ENCODE measurements around the gene ZNF611.
"Not testable (repeated sequence)": the region's sequence is repeated elsewhere in the genome, so short reads cannot be mapped to it uniquely, and the experiment has no call there.

ZNF611 gene

DNA sequence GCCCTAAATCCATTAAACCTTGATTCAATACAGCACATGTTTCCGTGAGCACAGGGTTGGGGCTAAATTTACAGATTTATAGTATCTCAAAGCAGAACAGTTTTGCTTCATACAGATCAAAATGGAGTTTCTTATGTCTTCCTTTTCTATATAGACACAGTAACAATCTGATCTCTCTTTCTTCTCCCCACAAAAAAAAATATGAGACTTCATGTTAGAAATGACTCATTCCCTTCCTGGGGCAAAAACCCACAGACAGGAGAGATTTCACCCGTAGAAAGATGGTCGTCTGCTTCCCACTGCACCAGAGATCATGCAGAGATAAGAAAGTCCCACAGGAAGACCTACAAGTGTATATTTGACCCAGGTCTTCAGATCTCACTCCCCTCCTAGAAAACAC, 7.7 kb upstream of the ZNF611 start:
- H3K4me3 ChIP-seq (replicated peaks in 1 of 2; ENCODE audit: low read depth in 2 of 2, low read length in 2 of 2) = no peak overlapping the region
- TF ChIP-seq, protein P1, sequence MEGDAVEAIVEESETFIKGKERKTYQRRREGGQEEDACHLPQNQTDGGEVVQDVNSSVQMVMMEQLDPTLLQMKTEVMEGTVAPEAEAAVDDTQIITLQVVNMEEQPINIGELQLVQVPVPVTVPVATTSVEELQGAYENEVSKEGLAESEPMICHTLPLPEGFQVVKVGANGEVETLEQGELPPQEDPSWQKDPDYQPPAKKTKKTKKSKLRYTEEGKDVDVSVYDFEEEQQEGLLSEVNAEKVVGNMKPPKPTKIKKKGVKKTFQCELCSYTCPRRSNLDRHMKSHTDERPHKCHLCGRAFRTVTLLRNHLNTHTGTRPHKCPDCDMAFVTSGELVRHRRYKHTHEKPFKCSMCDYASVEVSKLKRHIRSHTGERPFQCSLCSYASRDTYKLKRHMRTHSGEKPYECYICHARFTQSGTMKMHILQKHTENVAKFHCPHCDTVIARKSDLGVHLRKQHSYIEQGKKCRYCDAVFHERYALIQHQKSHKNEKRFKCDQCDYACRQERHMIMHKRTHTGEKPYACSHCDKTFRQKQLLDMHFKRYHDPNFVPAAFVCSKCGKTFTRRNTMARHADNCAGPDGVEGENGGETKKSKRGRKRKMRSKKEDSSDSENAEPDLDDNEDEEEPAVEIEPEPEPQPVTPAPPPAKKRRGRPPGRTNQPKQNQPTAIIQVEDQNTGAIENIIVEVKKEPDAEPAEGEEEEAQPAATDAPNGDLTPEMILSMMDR (IDR thresholded peaks at IDR 0.05; ENCODE audit: low read depth, low read length) = no peak
- no peak for DNase-seq (ENCODE audit: low read depth in 2 of 2)

DNA sequence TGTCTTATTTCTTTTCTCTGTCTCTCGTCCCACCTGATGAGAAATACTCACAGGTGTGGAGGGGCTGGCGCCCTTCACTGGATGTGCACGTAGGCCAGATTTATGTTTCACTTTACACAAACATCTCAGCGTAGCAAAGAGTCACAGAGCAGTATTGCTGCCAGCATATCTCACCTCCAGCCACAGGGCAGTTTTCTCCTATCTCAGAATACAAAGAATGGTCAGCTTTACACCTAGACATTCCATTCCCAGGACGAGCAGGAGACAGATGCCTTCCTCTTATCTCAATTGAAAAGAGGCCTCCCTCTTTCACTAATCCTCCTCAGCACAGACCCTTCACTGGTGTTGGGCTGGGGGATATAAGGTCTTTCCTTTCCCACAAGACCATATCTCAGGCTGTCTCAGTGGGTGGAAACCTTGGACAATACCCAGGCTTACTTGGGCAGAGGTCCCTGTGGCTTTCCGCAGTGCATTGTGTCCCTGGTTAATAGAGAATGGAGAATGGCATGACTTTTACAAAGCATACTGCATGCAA, 7.2 kb upstream of the ZNF611 start:
- no peak overlapping the region for H3K4me3 ChIP-seq (replicated peaks in 1 of 2; ENCODE audit: low read depth in 2 of 2, low read length in 2 of 2)
- TF ChIP-seq, protein P1 (IDR thresholded peaks at IDR 0.05; ENCODE audit: low read depth, low read length) = no peak
- no peak for DNase-seq (ENCODE audit: low read depth in 2 of 2)

DNA sequence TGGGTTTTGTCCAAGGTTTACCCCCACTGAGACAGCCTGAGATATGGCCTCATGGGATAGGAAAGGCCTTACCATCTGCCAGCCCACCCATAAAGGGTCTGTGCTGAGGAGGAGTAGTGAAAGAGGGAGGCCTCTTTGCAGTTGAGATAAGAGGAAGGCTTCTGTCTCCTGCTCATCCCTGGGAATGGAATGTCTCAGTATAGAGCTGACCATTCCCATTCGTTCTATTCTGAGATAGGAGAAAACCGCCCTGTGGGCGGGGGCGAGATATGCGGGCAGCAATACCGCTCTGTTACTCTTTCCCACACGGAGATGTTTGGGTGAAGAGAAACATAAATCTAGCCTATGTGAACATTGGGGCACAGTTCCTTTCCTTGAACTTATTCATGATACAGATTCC, 6.5 kb upstream of the ZNF611 start:
- not testable (repeated sequence) for H3K4me3 ChIP-seq (replicated peaks in 1 of 2; ENCODE audit: low read depth in 2 of 2, low read length in 2 of 2); DNase-seq (ENCODE audit: low read depth in 2 of 2)

DNA sequence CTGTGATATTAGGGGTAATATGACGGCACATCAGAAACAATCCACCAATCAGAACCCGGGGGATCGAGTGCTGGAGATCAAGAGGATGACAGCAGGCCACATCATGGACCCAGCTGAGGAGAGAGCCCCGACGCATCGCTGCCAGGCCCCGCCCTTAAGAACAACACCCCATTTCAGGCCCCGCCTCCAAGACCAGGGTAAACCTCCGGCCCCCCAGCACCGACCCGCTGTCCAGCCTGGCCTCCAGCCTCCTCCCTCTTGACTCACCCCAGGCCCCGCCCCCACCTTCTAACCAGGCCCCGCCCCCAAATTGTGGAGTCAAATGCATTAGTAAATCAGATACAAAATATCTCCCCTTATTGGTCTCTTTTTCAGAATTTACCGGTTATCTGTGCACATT, 4.7 kb upstream of the ZNF611 start:
- DNase-seq (ENCODE audit: low read depth in 2 of 2) = no peak
- TF ChIP-seq, protein P1 (IDR thresholded peaks at IDR 0.05; ENCODE audit: low read depth, low read length) = no peak
- no peak overlapping the region for H3K4me3 ChIP-seq (replicated peaks in 1 of 2; ENCODE audit: low read depth in 2 of 2, low read length in 2 of 2)

DNA sequence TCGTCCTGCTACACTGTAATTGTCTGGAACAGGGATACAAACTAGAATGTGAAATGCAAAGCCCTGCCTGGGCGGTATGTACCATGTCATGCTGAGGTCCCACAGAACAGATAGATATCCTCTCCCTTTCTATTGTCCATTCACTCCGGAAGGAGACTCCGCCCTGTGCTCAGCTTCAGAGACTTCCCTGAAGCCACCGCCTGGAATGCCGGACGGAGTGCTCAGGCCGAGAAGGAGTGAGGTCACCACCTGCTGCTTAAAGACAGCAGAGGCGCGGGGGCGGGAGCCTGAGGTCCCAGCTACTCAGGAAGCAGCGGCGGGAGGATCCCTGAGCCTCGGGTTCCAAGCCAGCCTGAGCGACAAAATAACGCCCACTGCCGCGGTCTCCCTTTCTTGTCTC, 890 bp upstream of the ZNF611 start:
- TF ChIP-seq, protein P1 (IDR thresholded peaks at IDR 0.05; ENCODE audit: low read depth, low read length) = no peak
- no peak overlapping the region for H3K4me3 ChIP-seq (replicated peaks in 1 of 2; ENCODE audit: low read depth in 2 of 2, low read length in 2 of 2)
- peak in 1 of 2 donors; percentile 62 for DNase-seq (ENCODE audit: low read depth in 2 of 2)

DNA sequence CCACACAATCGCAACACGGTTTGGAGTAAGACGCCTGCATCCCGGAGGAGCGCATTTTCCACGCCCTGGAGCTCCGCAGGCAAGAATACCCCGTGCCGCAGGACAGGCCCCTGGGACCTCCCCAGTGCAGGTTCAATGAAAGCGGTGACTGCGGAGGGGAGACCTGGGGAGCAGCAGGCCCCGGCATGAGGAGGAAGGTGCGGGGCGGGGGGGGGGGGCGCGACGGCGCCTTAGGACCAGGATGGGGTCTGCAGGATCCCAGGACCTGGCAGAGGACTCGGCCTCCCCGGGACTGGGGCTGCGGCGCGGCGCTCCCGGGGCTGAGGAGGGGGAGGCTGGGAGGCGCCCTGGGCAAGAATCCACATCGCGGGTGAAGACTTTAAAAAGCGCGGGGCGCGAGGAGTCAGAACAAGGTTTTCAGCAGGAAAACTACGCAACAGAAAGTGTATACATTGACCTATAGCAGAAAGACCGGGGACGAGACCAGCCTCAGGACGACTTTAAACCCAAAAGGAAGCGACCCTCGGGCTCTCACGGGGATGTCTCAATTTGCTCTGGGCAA, 432 bp downstream of the ZNF611 start:
- peak; percentile 5 to 11 for DNase-seq (ENCODE audit: low read depth in 2 of 2)
- TF ChIP-seq, protein P1 (IDR thresholded peaks at IDR 0.05; ENCODE audit: low read depth, low read length) = no peak
- peak overlapping the region; percentile 81 to 84 for H3K4me3 ChIP-seq (replicated peaks in 1 of 2; ENCODE audit: low read depth in 2 of 2, low read length in 2 of 2)

DNA sequence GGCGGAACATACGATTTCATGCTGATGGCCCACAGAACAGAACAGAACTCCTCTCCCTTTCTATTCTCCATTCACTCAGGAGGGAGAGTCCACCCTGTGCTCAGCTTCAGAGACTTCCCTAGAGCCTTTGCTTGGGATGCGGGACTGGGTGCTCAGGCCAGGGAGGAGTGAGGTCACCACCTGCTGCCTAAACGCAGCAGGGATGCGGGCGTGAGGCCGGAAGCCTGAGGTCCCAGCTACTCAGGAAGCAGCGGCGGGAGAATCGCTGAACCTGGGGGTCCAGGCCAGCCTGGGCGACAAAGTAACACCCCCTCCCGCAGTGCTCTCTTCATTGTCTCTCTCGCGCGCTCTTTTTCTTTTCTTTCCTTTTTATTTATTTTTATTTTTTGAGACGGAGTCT, 8.8 kb downstream of the ZNF611 start:
- DNase-seq (ENCODE audit: low read depth in 2 of 2); H3K4me3 ChIP-seq (replicated peaks in 1 of 2; ENCODE audit: low read depth in 2 of 2, low read length in 2 of 2): not testable (repeated sequence)

DNA sequence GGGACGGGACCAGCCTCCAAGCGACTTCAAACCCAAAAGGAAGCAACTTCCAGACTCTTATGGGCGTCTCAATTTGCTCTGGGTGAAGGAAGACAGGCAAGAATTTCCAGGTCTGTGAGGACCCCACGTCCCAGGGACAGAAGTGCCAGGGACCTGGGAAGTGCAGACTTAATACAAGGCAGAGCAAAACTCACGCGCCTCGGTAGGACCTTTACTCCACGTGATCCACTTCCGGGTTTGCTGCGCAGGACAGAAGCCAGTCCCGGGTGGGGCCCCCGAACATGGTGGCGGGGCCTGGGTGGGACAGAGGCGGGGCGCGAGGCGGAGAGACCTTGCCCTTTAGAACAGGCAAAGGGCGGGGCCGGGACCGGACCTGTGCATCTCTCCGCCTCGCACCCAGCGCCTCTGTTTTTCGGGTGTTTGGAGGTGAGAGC, 9.3 kb downstream of the ZNF611 start:
- no peak for DNase-seq (ENCODE audit: low read depth in 2 of 2)
- H3K4me3 ChIP-seq (replicated peaks in 1 of 2; ENCODE audit: low read depth in 2 of 2, low read length in 2 of 2) = no peak overlapping the region
- TF ChIP-seq, protein P1 (IDR thresholded peaks at IDR 0.05; ENCODE audit: low read depth, low read length) = no peak

All from cardiac fibroblast (primary cell).